ENCODE results near the gene PIGV.
A peak's percentile ranks its signal among the peaks of the same experiment; 100 is the strongest.
"Not testable (repeated sequence)": the region's sequence is repeated elsewhere in the genome, so short reads cannot be mapped to it uniquely, and the experiment has no call there.

PIGV gene

GRCh38 chr1:26832249-26832960 is 44.7 kb downstream of the PIGV start:
- no peak for DNase-seq (ENCODE audit: low read depth in 2 of 2)

GRCh38 chr1:26833432-26834405 is 46.0 kb downstream of the PIGV start:
- peak; percentile 71 to 83 for DNase-seq (ENCODE audit: low read depth in 2 of 2)

- not testable (repeated sequence) for DNase-seq (ENCODE audit: low read depth in 2 of 2)
Measured at GRCh38 chr1:26837665-26838064, 49.9 kb downstream of the PIGV start.

GRCh38 chr1:26838474-26839338 is 51.0 kb downstream of the PIGV start:
- no peak for DNase-seq (ENCODE audit: low read depth in 2 of 2)

GRCh38 chr1:26839339-26839722 is 51.6 kb downstream of the PIGV start:
- no peak for DNase-seq (ENCODE audit: low read depth in 2 of 2)

GRCh38 chr1:26839779-26840178 is 52.0 kb downstream of the PIGV start:
- no peak for DNase-seq (ENCODE audit: low read depth in 2 of 2)

GRCh38 chr1:26844424-26845196 is 56.9 kb downstream of the PIGV start:
- no peak for DNase-seq (ENCODE audit: low read depth in 2 of 2)

- DNase-seq (ENCODE audit: low read depth in 2 of 2): not testable (repeated sequence)
Measured at GRCh38 chr1:26847826-26848225, 60.1 kb downstream of the PIGV start.
